Adrenal gland (tissue), 5 donors: ENCODE measurements around the gene TMEM175.

Source experiments
- CTCF ChIP-seq, 6 experiments: fragments of 450-650 bp in 4 of 6; fragments of 200-600 bp in 2 of 6; sonication (generic) in 1 of 6; IDR thresholded peaks; 1 replicate in 5 of 6; 2 replicates in 1 of 6; pipeline versions ENCODE4 v1.5.1 to v1.8.0; 2016 to 2021; ENCODE audit warnings: antibody characterized with exemption in 6 of 6, mild to moderate bottlenecking in 2 of 6, moderate library complexity in 1 of 6
- POLR2A ChIP-seq, 2 donors: fragments of 450-650 bp; IDR thresholded peaks; one replicate each; pipeline ENCODE4 v1.6.1; 2017; ENCODE audit warnings: antibody characterized with exemption in 2 of 2, mild to moderate bottlenecking in 2 of 2, moderate library complexity in 1 of 2
- donor health status: DM: no; HTN: no; CAD: no.

DNA sequence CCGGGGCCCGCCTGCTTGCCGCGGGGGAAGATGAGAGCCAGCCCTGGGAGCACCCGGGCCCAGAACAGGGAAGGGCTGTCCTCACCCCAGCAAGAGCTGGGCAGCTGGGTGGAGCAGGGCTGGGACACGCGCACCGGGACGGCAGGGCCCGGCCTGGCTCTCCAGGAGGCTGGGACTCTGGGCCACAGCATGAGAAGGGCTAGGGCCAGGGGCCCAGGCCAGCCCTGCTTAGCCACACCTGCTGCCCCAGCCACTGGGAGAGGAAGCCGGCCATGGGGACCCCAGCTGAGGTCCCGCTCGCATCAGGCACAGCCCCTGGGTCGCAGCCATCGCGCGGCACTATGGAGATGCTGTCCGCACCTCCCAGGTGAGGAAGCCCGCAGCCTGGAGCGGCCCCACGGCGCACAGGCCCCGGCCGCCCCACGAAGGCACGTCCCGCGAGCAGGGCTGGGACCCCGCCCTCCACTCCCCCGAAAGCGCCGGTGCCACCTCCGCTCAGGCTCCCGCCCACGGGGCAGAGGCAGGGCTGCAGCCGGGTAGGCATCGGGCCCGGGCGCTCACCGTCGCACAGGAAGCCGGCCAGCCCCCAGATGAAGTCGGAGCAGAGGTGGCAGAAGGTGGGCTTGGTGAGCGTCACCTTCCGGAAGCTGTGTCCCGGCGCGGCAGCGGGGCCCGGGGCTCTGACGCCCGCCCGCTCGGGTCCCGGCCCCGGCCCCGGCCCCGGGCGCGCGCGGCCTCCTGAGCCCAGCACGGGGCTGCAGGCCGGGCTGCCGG, 40.6 kb downstream of the TMEM175 start:
- TF ChIP-seq CTCF (IDR thresholded peaks at IDR 0.05) (no peak), POLR2A (IDR thresholded peaks at IDR 0.05) (no peak)
